ENCODE measurements around the gene YTHDF1.
A peak's percentile ranks its signal among the peaks of the same experiment; 100 is the strongest.

The YTHDF1 gene

GRCh38 chr20:63177134-63177784, 38.7 kb downstream of the YTHDF1 start:
- H3K36me3 ChIP-seq (ENCODE audit: control insufficient read depth in 4 of 4, insufficient read depth in 4 of 4, low read length in 3 of 4) = no peaks in the 10 kb centered on the region
- 2% methylated on average over 73 of the region's 96 CpGs for WGBS (ENCODE audit: insufficient coverage)
- ChIA-PET CTCF (no interaction called here), POLR2A (no interaction called here)
- peak overlapping the region in 3 of 7 experiments; percentile 36 to 42 (median 36) for H3K4me3 ChIP-seq (ENCODE audit: control insufficient read depth in 1 of 7, extremely low read depth in 1 of 7, insufficient read depth in 4 of 7, low read depth in 2 of 7, low read length in 6 of 7)
- H3K4me1 ChIP-seq (ENCODE audit: control extremely low read depth in 1 of 4, control insufficient read depth in 4 of 4, insufficient read depth in 4 of 4, low read length in 3 of 4) = peaks cover 0 to 37% (median 22%) of the 10 kb centered on the region in 4 experiments
- peaks cover 0 to 98% (median 28%) of the 10 kb centered on the region in 5 experiments for H3K27me3 ChIP-seq (replicated peaks in 2 of 5; ENCODE audit: control insufficient read depth in 4 of 5, insufficient read depth in 5 of 5, low read length in 4 of 5)
- H3K27ac ChIP-seq (ENCODE audit: insufficient read depth in 1 of 2, low read depth in 1 of 2, low read length in 2 of 2, poor library complexity in 1 of 2, severe bottlenecking in 2 of 2) = no peak overlapping the region
- H3K9me3 ChIP-seq (ENCODE audit: control extremely low read depth in 1 of 5, control insufficient read depth in 4 of 5, insufficient read depth in 2 of 5, low read depth in 1 of 5, low read length in 4 of 5) = no peaks in the 10 kb centered on the region
- peak; percentile 25 to 46 (median 36) for DNase-seq

- DNase-seq = no peak
- no peak overlapping the region for H3K4me3 ChIP-seq (ENCODE audit: control insufficient read depth in 1 of 7, extremely low read depth in 1 of 7, insufficient read depth in 4 of 7, low read depth in 2 of 7, low read length in 6 of 7)
- CTCF ChIA-PET = no interaction called here
- H3K4me1 ChIP-seq (ENCODE audit: control extremely low read depth in 1 of 4, control insufficient read depth in 4 of 4, insufficient read depth in 4 of 4, low read length in 3 of 4) = peaks cover 0 to 37% (median 22%) of the 10 kb centered on the region in 4 experiments
- POLR2A ChIA-PET = no interaction called here
- no peaks in the 10 kb centered on the region for H3K9me3 ChIP-seq (ENCODE audit: control extremely low read depth in 1 of 5, control insufficient read depth in 4 of 5, insufficient read depth in 2 of 5, low read depth in 1 of 5, low read length in 4 of 5)
- no peak overlapping the region for H3K27ac ChIP-seq (ENCODE audit: insufficient read depth in 1 of 2, low read depth in 1 of 2, low read length in 2 of 2, poor library complexity in 1 of 2, severe bottlenecking in 2 of 2)
- 7% methylated on average over 33 of the region's 49 CpGs for WGBS (ENCODE audit: insufficient coverage)
- peaks cover 0 to 98% (median 34%) of the 10 kb centered on the region in 5 experiments for H3K27me3 ChIP-seq (replicated peaks in 2 of 5; ENCODE audit: control insufficient read depth in 4 of 5, insufficient read depth in 5 of 5, low read length in 4 of 5)
- no peaks in the 10 kb centered on the region for H3K36me3 ChIP-seq (ENCODE audit: control insufficient read depth in 4 of 4, insufficient read depth in 4 of 4, low read length in 3 of 4)
These were observed 39.4 kb downstream of the YTHDF1 start for GRCh38 chr20:63176427-63177133.

- POLR2A ChIA-PET = no interaction called here
- no peak overlapping the region for H3K4me3 ChIP-seq (ENCODE audit: control insufficient read depth in 1 of 7, extremely low read depth in 1 of 7, insufficient read depth in 4 of 7, low read depth in 2 of 7, low read length in 6 of 7)
- peaks cover 0 to 37% (median 22%) of the 10 kb centered on the region in 4 experiments for H3K4me1 ChIP-seq (ENCODE audit: control extremely low read depth in 1 of 4, control insufficient read depth in 4 of 4, insufficient read depth in 4 of 4, low read length in 3 of 4)
- CTCF ChIA-PET = no interaction called here
- peaks cover 0 to 98% (median 36%) of the 10 kb centered on the region in 5 experiments for H3K27me3 ChIP-seq (replicated peaks in 2 of 5; ENCODE audit: control insufficient read depth in 4 of 5, insufficient read depth in 5 of 5, low read length in 4 of 5)
- H3K27ac ChIP-seq (ENCODE audit: insufficient read depth in 1 of 2, low read depth in 1 of 2, low read length in 2 of 2, poor library complexity in 1 of 2, severe bottlenecking in 2 of 2) = no peak overlapping the region
- peak; percentile 15 to 55 (median 46) for DNase-seq
- H3K9me3 ChIP-seq (ENCODE audit: control extremely low read depth in 1 of 5, control insufficient read depth in 4 of 5, insufficient read depth in 2 of 5, low read depth in 1 of 5, low read length in 4 of 5) = no peaks in the 10 kb centered on the region
- WGBS (ENCODE audit: insufficient coverage) = 8% methylated on average over 9 of the region's 15 CpGs
- H3K36me3 ChIP-seq (ENCODE audit: control insufficient read depth in 4 of 4, insufficient read depth in 4 of 4, low read length in 3 of 4) = no peaks in the 10 kb centered on the region
These were observed 39.9 kb downstream of the YTHDF1 start for GRCh38 chr20:63176034-63176426.

- no peak for DNase-seq
- no peaks in the 10 kb centered on the region for H3K9me3 ChIP-seq (ENCODE audit: control extremely low read depth in 1 of 5, control insufficient read depth in 4 of 5, insufficient read depth in 2 of 5, low read depth in 1 of 5, low read length in 4 of 5)
- peak overlapping the region in 1 of 7 experiments; percentile 19 for H3K4me3 ChIP-seq (ENCODE audit: control insufficient read depth in 1 of 7, extremely low read depth in 1 of 7, insufficient read depth in 4 of 7, low read depth in 2 of 7, low read length in 6 of 7)
- WGBS (ENCODE audit: insufficient coverage) = 5% methylated on average over 54 of the region's 77 CpGs
- H3K27ac ChIP-seq (ENCODE audit: insufficient read depth in 1 of 2, low read depth in 1 of 2, low read length in 2 of 2, poor library complexity in 1 of 2, severe bottlenecking in 2 of 2) = no peak overlapping the region
- peaks cover 0 to 98% (median 33%) of the 10 kb centered on the region in 5 experiments for H3K27me3 ChIP-seq (replicated peaks in 2 of 5; ENCODE audit: control insufficient read depth in 4 of 5, insufficient read depth in 5 of 5, low read length in 4 of 5)
- H3K36me3 ChIP-seq (ENCODE audit: control insufficient read depth in 4 of 4, insufficient read depth in 4 of 4, low read length in 3 of 4) = no peaks in the 10 kb centered on the region
- POLR2A ChIA-PET = no interaction called here
- H3K4me1 ChIP-seq (ENCODE audit: control extremely low read depth in 1 of 4, control insufficient read depth in 4 of 4, insufficient read depth in 4 of 4, low read length in 3 of 4) = peaks cover 0 to 37% (median 22%) of the 10 kb centered on the region in 4 experiments
- CTCF ChIA-PET = no interaction called here
These were observed 40.7 kb downstream of the YTHDF1 start for GRCh38 chr20:63175038-63175895.

GRCh38 chr20:63174309-63175037, 41.5 kb downstream of the YTHDF1 start:
- ChIA-PET CTCF (no interaction called here), POLR2A (no interaction called here)
- H3K27me3 ChIP-seq (replicated peaks in 2 of 5; ENCODE audit: control insufficient read depth in 4 of 5, insufficient read depth in 5 of 5, low read length in 4 of 5) = peaks cover 0 to 98% (median 35%) of the 10 kb centered on the region in 5 experiments
- no peak overlapping the region for H3K27ac ChIP-seq (ENCODE audit: insufficient read depth in 1 of 2, low read depth in 1 of 2, low read length in 2 of 2, poor library complexity in 1 of 2, severe bottlenecking in 2 of 2)
- no peaks in the 10 kb centered on the region for H3K36me3 ChIP-seq (ENCODE audit: control insufficient read depth in 4 of 4, insufficient read depth in 4 of 4, low read length in 3 of 4)
- DNase-seq = no peak
- 100% methylated on average over 1 of the region's 16 CpGs for WGBS (ENCODE audit: insufficient coverage)
- H3K4me3 ChIP-seq (ENCODE audit: control insufficient read depth in 1 of 7, extremely low read depth in 1 of 7, insufficient read depth in 4 of 7, low read depth in 2 of 7, low read length in 6 of 7) = peak overlapping the region in 1 of 7 experiments; percentile 19
- H3K4me1 ChIP-seq (ENCODE audit: control extremely low read depth in 1 of 4, control insufficient read depth in 4 of 4, insufficient read depth in 4 of 4, low read length in 3 of 4) = peaks cover 0 to 33% (median 19%) of the 10 kb centered on the region in 4 experiments
- no peaks in the 10 kb centered on the region for H3K9me3 ChIP-seq (ENCODE audit: control extremely low read depth in 1 of 5, control insufficient read depth in 4 of 5, insufficient read depth in 2 of 5, low read depth in 1 of 5, low read length in 4 of 5)

- CTCF ChIA-PET = no interaction called here
- POLR2A ChIA-PET = no interaction called here
- no peak overlapping the region for H3K27ac ChIP-seq (ENCODE audit: insufficient read depth in 1 of 2, low read depth in 1 of 2, low read length in 2 of 2, poor library complexity in 1 of 2, severe bottlenecking in 2 of 2)
- no peak for DNase-seq
- H3K4me1 ChIP-seq (ENCODE audit: control extremely low read depth in 1 of 4, control insufficient read depth in 4 of 4, insufficient read depth in 4 of 4, low read length in 3 of 4) = peaks cover 0 to 25% (median 13%) of the 10 kb centered on the region in 4 experiments
- H3K27me3 ChIP-seq (replicated peaks in 2 of 5; ENCODE audit: control insufficient read depth in 4 of 5, insufficient read depth in 5 of 5, low read length in 4 of 5) = peaks cover 0 to 98% (median 35%) of the 10 kb centered on the region in 5 experiments
- H3K4me3 ChIP-seq (ENCODE audit: control insufficient read depth in 1 of 7, extremely low read depth in 1 of 7, insufficient read depth in 4 of 7, low read depth in 2 of 7, low read length in 6 of 7) = no peak overlapping the region
- H3K9me3 ChIP-seq (ENCODE audit: control extremely low read depth in 1 of 5, control insufficient read depth in 4 of 5, insufficient read depth in 2 of 5, low read depth in 1 of 5, low read length in 4 of 5) = no peaks in the 10 kb centered on the region
- WGBS (ENCODE audit: insufficient coverage) = 53% methylated on average over 16 of the region's 22 CpGs
- H3K36me3 ChIP-seq (ENCODE audit: control insufficient read depth in 4 of 4, insufficient read depth in 4 of 4, low read length in 3 of 4) = no peaks in the 10 kb centered on the region
These were observed 42.3 kb downstream of the YTHDF1 start for GRCh38 chr20:63173552-63174191.

Measured in common myeloid progenitor, CD34-positive (primary cell).